Activated T-cell treated with anti-CD3 and anti-CD28 coated beads, Interleukin-2, amount 50 U/mL, for 72 hours (primary cell): ENCODE data around the gene DENND1B. TPM values are rescaled to one million over a fixed set of nuclear protein-coding genes. Genes with fewer than 3 reads are reported as not detected.
"Not testable (repeated sequence)": the region's sequence is repeated elsewhere in the genome, so short reads cannot be mapped to it uniquely, and the experiment has no call there.

Experiments
- ATAC-seq, 2 donors: fragments of 150-1000 bp; cut with Tn5 transposase; replicated peaks in 1 of 2; 2 replicates each; pipeline ENCODE4 v1.10.0; 2021; ENCODE audit warnings: moderate library complexity in 2 of 2, mild to moderate bottlenecking in 1 of 2
- DNase-seq, 2 donors: peaks; one replicate each; pipeline ENCODE4 v3.0.0; 2021 to 2022; ENCODE audit warnings: mixed read lengths in 1 of 2
- H3K27ac Mint-ChIP-seq: one replicate; pipeline ENCODE4 v1.8.0; 2022; ENCODE audit warnings: mild to moderate bottlenecking, moderate library complexity, mixed read lengths
- H3K27me3 Mint-ChIP-seq: one replicate; pipeline ENCODE4 v1.8.0; 2022; ENCODE audit warnings: low read depth, mixed read lengths
- H3K36me3 Mint-ChIP-seq, 2 donors: one replicate each; pipeline ENCODE4 v1.8.0; 2022; ENCODE audit warnings: mixed read lengths in 2 of 2, mild to moderate bottlenecking in 1 of 2; ENCODE audit not compliant: insufficient read depth in 2 of 2
- H3K4me1 Mint-ChIP-seq: one replicate; pipeline ENCODE4 v1.8.0; 2022; ENCODE audit warnings: low read depth, mixed read lengths
- H3K4me3 Mint-ChIP-seq, 2 donors: one replicate each; pipeline ENCODE4 v1.8.0; 2022; ENCODE audit warnings: mild to moderate bottlenecking in 2 of 2, mixed read lengths in 2 of 2, moderate library complexity in 2 of 2
- H3K9me3 Mint-ChIP-seq, 2 donors: one replicate each; pipeline ENCODE4 v1.8.0; 2022; ENCODE audit warnings: mixed read lengths in 2 of 2
- total RNA-seq, 2 donors: library from RNA; stranded (reverse); gene quantifications; one replicate each; pipeline ENCODE4 v1.2.3, GENCODE V29; 2022

The DENND1B gene
- total RNA-seq, 2 donors from 2014 or later = 17.7 to 19.9 TPM

- no peak for DNase-seq
- peaks cover 0 to 2% of the 10 kb centered on the region in 2 donors for H3K36me3 Mint-ChIP-seq
- no peaks in the 10 kb centered on the region for H3K4me1 Mint-ChIP-seq
- no peak overlapping the region for H3K27ac Mint-ChIP-seq
- no peaks in the 10 kb centered on the region for H3K27me3 Mint-ChIP-seq
- no peak for ATAC-seq
- H3K4me3 Mint-ChIP-seq = no peak overlapping the region
- H3K9me3 Mint-ChIP-seq = no peaks in the 10 kb centered on the region
Measured at GRCh38 chr1:197618061-197618460, 157.2 kb downstream of the DENND1B start.

DNA sequence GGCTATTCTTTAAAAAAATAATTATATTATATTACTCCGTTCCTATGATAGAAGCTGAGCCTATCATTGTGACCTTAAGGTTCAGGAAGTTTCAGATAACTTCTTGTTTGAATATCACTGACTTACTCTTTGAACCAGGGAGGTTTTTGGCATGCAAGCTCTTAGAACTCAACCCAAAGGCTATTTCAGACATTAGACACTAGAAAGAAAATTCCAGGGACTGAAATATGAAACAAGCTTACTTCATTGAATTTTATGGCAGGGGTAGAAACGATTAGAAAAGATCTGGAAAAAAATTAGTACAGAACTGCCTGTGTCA lies 159.6 kb downstream of the DENND1B start:
- H3K27ac Mint-ChIP-seq = no peak overlapping the region
- H3K4me1 Mint-ChIP-seq = no peaks in the 10 kb centered on the region
- H3K27me3 Mint-ChIP-seq = no peaks in the 10 kb centered on the region
- H3K9me3 Mint-ChIP-seq = no peaks in the 10 kb centered on the region
- DNase-seq = no peak
- peaks cover 0 to 2% of the 10 kb centered on the region in 2 donors for H3K36me3 Mint-ChIP-seq
- H3K4me3 Mint-ChIP-seq = no peak overlapping the region
- no peak for ATAC-seq

- DNase-seq = peak; percentile 10
- H3K27ac Mint-ChIP-seq = no peak overlapping the region
- no peaks in the 10 kb centered on the region for H3K9me3 Mint-ChIP-seq
- H3K27me3 Mint-ChIP-seq = no peaks in the 10 kb centered on the region
- peak; percentile 49 to 67 for ATAC-seq
- peaks cover 0 to 2% of the 10 kb centered on the region in 2 donors for H3K36me3 Mint-ChIP-seq
- no peak overlapping the region for H3K4me3 Mint-ChIP-seq
- H3K4me1 Mint-ChIP-seq = no peaks in the 10 kb centered on the region
Measured at GRCh38 chr1:197614916-197615692, 160.2 kb downstream of the DENND1B start.

DNA sequence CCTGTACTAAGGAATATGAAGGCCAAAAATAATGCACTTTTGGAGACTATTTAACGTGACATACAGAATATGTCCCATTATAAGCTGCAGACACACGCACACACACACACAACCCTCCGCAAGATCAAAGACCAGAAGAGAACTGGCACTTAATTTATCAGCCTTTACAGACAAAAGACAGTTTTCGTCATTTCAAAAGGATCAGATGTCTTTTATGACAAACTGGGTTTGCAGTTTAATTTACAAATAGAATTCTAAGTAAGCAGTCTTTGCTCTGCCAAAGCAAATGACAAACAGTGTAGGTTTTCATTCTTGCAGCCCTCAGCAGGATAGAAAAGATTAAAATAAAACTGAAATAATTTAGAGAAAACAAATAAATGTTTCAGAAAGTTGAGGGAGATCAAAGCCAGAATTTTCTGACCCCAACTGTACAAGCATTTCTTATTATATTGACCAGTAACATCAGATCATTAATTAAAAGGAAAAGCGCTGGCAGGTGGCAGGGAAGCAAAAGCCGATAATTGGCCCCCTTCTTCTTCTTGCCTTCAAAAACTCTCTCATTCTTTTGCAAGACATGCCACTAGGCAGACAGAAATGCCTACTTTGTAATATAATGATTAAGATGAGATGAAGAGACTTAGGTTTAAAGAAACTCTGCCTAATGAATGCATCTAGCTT lies 169.0 kb downstream of the DENND1B start:
- Mint-ChIP-seq H3K9me3 (no peaks in the 10 kb centered on the region), H3K36me3 (no peaks in the 10 kb centered on the region), H3K4me1 (no peaks in the 10 kb centered on the region), H3K27me3 (no peaks in the 10 kb centered on the region), H3K4me3 (no peak overlapping the region), H3K27ac (no peak overlapping the region)
- DNase-seq (no peak), ATAC-seq (no peak)

DNA sequence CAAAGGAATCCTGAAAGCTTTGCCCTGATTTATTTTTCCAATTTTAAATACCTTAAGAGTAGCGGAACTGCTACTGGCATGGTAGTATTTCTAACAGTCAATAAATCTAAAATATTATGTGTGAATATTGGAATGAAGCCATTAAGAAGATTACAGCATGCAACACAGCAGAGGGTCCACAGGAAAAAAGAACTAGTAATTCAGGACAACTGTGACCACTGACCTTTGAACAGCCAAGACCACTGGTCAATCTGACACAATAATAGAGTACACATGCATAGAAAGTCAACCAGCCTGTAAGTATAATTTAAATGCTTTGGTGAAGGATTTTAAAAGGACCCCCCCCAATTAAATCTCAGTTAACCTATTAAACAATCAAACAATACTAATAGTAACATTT lies 171.0 kb downstream of the DENND1B start:
- no peaks in the 10 kb centered on the region for H3K27me3 Mint-ChIP-seq
- no peaks in the 10 kb centered on the region for H3K9me3 Mint-ChIP-seq
- H3K27ac Mint-ChIP-seq = no peak overlapping the region
- H3K4me1 Mint-ChIP-seq = no peaks in the 10 kb centered on the region
- DNase-seq = no peak
- H3K4me3 Mint-ChIP-seq = no peak overlapping the region
- H3K36me3 Mint-ChIP-seq = no peaks in the 10 kb centered on the region
- ATAC-seq = no peak

- no peaks in the 10 kb centered on the region for H3K9me3 Mint-ChIP-seq
- no peaks in the 10 kb centered on the region for H3K4me1 Mint-ChIP-seq
- no peaks in the 10 kb centered on the region for H3K36me3 Mint-ChIP-seq
- ATAC-seq = no peak
- H3K27me3 Mint-ChIP-seq = no peaks in the 10 kb centered on the region
- DNase-seq = no peak
- H3K27ac Mint-ChIP-seq = peak overlapping the region; percentile 25
- H3K4me3 Mint-ChIP-seq = no peak overlapping the region
Measured at GRCh38 chr1:197600751-197601150, 174.5 kb downstream of the DENND1B start.

GRCh38 chr1:197599789-197600188 lies 175.5 kb downstream of the DENND1B start:
- Mint-ChIP-seq H3K36me3 (no peaks in the 10 kb centered on the region), H3K4me3 (no peak overlapping the region), H3K27me3 (no peaks in the 10 kb centered on the region), H3K9me3 (no peaks in the 10 kb centered on the region), H3K27ac (no peak overlapping the region), H3K4me1 (no peaks in the 10 kb centered on the region)
- ATAC-seq = no peak
- no peak for DNase-seq

- Mint-ChIP-seq H3K36me3 (no peaks in the 10 kb centered on the region), H3K4me1 (no peaks in the 10 kb centered on the region), H3K27ac (no peak overlapping the region), H3K4me3 (no peak overlapping the region), H3K9me3 (no peaks in the 10 kb centered on the region), H3K27me3 (no peaks in the 10 kb centered on the region)
- DNase-seq = no peak
- no peak for ATAC-seq
Measured at GRCh38 chr1:197598935-197599334, 176.3 kb downstream of the DENND1B start.

DNA sequence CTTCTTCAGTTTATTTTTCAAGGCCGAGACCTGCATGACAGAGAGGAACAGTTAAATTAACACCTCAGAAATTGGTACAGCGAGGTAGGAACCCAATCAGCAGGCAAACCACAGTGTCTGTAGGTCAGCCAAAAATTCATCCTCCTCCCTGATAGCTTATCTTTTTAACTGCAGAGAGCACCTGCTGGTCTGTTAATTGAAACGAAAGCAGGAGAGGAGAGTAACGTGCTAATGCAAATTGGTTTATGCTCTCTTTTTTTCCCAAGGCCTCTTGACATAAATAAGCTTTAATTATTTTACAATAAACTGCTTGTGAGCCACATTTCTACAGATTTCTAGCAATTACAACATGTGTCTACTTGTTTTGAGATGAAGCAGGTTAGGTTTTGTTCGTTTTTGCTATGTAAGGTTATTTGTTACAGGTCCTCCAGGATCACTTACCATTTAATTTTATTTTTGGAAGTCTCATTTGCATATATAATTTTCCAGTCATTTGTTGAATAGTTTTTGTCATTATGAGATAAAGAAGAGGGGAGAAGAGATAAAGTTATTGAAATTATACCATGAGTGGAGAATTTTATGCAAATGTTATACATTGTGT lies 179.9 kb downstream of the DENND1B start:
- no peak overlapping the region for H3K4me3 Mint-ChIP-seq
- DNase-seq (no peak), ATAC-seq (no peak)
- H3K36me3 Mint-ChIP-seq = no peaks in the 10 kb centered on the region
- H3K27ac Mint-ChIP-seq = peak overlapping the region; percentile 83
- no peaks in the 10 kb centered on the region for H3K27me3 Mint-ChIP-seq
- no peaks in the 10 kb centered on the region for H3K4me1 Mint-ChIP-seq
- H3K9me3 Mint-ChIP-seq = no peaks in the 10 kb centered on the region

GRCh38 chr1:197590687-197591086 lies 184.6 kb downstream of the DENND1B start:
- H3K9me3 Mint-ChIP-seq = no peaks in the 10 kb centered on the region
- no peak for ATAC-seq
- no peak overlapping the region for H3K4me3 Mint-ChIP-seq
- DNase-seq = no peak
- peak overlapping the region; percentile 4 for H3K27ac Mint-ChIP-seq
- H3K36me3 Mint-ChIP-seq = no peaks in the 10 kb centered on the region
- H3K4me1 Mint-ChIP-seq = no peaks in the 10 kb centered on the region
- no peaks in the 10 kb centered on the region for H3K27me3 Mint-ChIP-seq

GRCh38 chr1:197585809-197586208 lies 189.5 kb downstream of the DENND1B start:
- H3K27me3 Mint-ChIP-seq = no peaks in the 10 kb centered on the region
- no peak for ATAC-seq
- H3K36me3 Mint-ChIP-seq = no peaks in the 10 kb centered on the region
- no peak for DNase-seq
- no peaks in the 10 kb centered on the region for H3K4me1 Mint-ChIP-seq
- no peak overlapping the region for H3K4me3 Mint-ChIP-seq
- no peak overlapping the region for H3K27ac Mint-ChIP-seq
- H3K9me3 Mint-ChIP-seq = no peaks in the 10 kb centered on the region

DNA sequence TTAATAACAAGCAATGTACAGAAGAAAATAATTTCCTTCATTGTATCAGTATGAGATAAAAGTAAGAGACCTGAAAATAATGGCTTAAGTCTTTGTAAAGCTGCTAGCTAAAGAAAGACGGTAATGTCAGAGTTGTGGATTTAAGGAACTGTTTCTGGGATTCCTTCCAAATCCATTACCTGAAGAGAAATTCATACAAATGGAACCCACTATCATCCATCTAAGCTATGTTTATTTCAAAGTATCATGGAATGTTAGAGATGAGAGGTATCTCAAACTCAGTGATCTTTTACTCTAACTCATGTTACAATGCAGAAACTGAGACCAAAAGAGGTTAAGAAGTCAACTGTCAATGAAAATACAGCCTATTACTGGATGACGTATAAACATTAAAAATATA lies 197.7 kb downstream of the DENND1B start:
- DNase-seq (no peak), ATAC-seq (no peak)
- Mint-ChIP-seq H3K27me3 (no peaks in the 10 kb centered on the region), H3K4me3 (no peak overlapping the region), H3K27ac (no peak overlapping the region), H3K9me3 (no peaks in the 10 kb centered on the region), H3K36me3 (peaks cover 9 to 14% of the 10 kb centered on the region in 2 donors), H3K4me1 (no peaks in the 10 kb centered on the region)

GRCh38 chr1:197575531-197575930 lies 199.7 kb downstream of the DENND1B start:
- ATAC-seq, H3K27me3 Mint-ChIP-seq, H3K9me3 Mint-ChIP-seq, DNase-seq, H3K4me1 Mint-ChIP-seq, H3K27ac Mint-ChIP-seq, H3K4me3 Mint-ChIP-seq: not testable (repeated sequence)
- H3K36me3 Mint-ChIP-seq = peaks cover 13 to 21% of the 10 kb centered on the region in 2 donors
